ENCODE data around the gene EEF1G.
"Not testable (repeated sequence)": the region's sequence is repeated elsewhere in the genome, so short reads cannot be mapped to it uniquely, and the experiment has no call there.

EEF1G gene

GRCh38 chr11:62577046-62577714 is 3.5 kb upstream of the EEF1G start:
- Mint-ChIP-seq H3K4me1 (peaks cover 32% of the 10 kb centered on the region), H3K4me3 (no peak overlapping the region), H3K27me3 (no peaks in the 10 kb centered on the region), H3K9me3 (no peaks in the 10 kb centered on the region), H3K27ac (peak overlapping the region; percentile 59), H3K36me3 (peaks cover 42% of the 10 kb centered on the region)
- CTCF ChIA-PET, result interaction anchor here (1.0 kb wide), 1 partner anchor 16 kb away, joined by 3 read pairs; no protein-coding TSS in a partner anchor
- no peak for DNase-seq

DNA sequence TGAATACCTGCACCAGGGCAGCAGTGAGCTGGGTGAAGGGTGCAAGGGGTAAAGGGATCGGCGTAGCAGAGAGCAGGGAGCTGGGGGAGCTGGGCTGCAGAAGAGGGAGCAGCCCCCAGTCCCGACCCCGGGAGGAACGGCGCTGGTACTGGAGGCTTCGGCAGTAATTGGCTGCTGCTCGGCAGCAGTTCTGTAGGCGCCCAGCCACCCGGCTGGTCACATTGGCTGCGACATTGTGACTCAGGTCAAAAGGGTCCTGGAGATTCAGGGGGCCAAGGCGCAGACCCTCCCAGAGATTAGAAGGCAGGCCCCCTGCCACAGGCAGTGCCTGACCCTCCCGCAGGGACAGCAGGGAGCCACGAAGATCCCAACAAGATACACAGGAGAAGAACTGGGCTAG is 2.1 kb upstream of the EEF1G start:
- peak overlapping the region; percentile 86 for H3K4me3 Mint-ChIP-seq
- CTCF ChIA-PET, result interaction anchor here (1.2 kb wide), 1 partner anchor 33 kb away, joined by 3 read pairs; no protein-coding TSS in a partner anchor
- H3K27ac Mint-ChIP-seq, result no peak overlapping the region
- no peaks in the 10 kb centered on the region for H3K27me3 Mint-ChIP-seq
- H3K4me1 Mint-ChIP-seq, result peaks cover 46% of the 10 kb centered on the region
- H3K9me3 Mint-ChIP-seq, result no peaks in the 10 kb centered on the region
- DNase-seq, result no peak
- H3K36me3 Mint-ChIP-seq, result peaks cover 49% of the 10 kb centered on the region

GRCh38 chr11:62575156-62575555 is 1.5 kb upstream of the EEF1G start:
- no peak for DNase-seq
- no peaks in the 10 kb centered on the region for H3K9me3 Mint-ChIP-seq
- CTCF ChIA-PET, result interaction anchor here (1.2 to 1.9 kb wide), 3 partner anchors 17 to 106 kb away, joined by 3 to 9 read pairs (median 4); partner anchors contain the start of gene TUT1
- peaks cover 51% of the 10 kb centered on the region for H3K36me3 Mint-ChIP-seq
- no peak overlapping the region for H3K27ac Mint-ChIP-seq
- peaks cover 49% of the 10 kb centered on the region for H3K4me1 Mint-ChIP-seq
- H3K27me3 Mint-ChIP-seq, result no peaks in the 10 kb centered on the region
- H3K4me3 Mint-ChIP-seq, result peak overlapping the region; percentile 86

- peaks cover 53% of the 10 kb centered on the region for H3K4me1 Mint-ChIP-seq
- CTCF ChIA-PET, result interaction anchor here (1.1 to 1.9 kb wide), 4 partner anchors 17 to 150 kb away, joined by 4 to 9 read pairs (median 5); partner anchors contain the start of gene TUT1
Observed at GRCh38 chr11:62574363-62575071, 826 bp upstream of the EEF1G start.

GRCh38 chr11:62573006-62573591 is 592 bp downstream of the EEF1G start:
- H3K4me1 Mint-ChIP-seq, result peaks cover 58% of the 10 kb centered on the region
- no peaks in the 10 kb centered on the region for H3K9me3 Mint-ChIP-seq
- CTCF ChIA-PET, result interaction anchor here (0.8 to 4.3 kb wide), 9 partner anchors 12 to 215 kb away, joined by 3 to 16 read pairs (median 6); partner anchors contain the start of gene TUT1
- peak; percentile 44 for DNase-seq
- peak overlapping the region; percentile 84 for H3K27ac Mint-ChIP-seq
- no peaks in the 10 kb centered on the region for H3K27me3 Mint-ChIP-seq
- peaks cover 58% of the 10 kb centered on the region for H3K36me3 Mint-ChIP-seq
- H3K4me3 Mint-ChIP-seq, result peak overlapping the region; percentile 86

More at GRCh38 chr11:62574363-62575071, 826 bp upstream of the EEF1G start:
- H3K27ac Mint-ChIP-seq, result peak overlapping the region; percentile 84
- H3K4me3 Mint-ChIP-seq, result peak overlapping the region; percentile 86
- H3K36me3 Mint-ChIP-seq, result peaks cover 57% of the 10 kb centered on the region
- H3K9me3 Mint-ChIP-seq, result no peaks in the 10 kb centered on the region
- DNase-seq, result peak; percentile 39
- H3K27me3 Mint-ChIP-seq, result no peaks in the 10 kb centered on the region

DNA sequence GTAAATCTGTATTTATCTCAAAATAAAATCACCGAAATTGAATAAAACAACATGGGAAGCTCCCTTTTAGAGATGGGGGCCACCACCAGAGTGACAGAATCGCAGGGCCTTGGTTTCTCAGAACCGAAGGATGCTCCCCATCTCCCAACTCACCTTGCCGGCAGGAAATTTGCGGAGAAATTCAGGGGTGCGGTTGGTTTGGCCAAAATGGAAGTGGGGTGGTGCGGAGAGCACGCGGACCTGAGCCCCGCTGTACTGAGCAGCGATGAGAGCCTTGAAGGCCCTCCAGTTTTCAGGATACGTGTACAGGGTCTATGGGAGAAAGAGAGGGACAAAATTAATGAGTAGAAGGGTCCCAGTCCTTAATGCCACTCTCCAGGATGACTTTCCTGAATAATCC is 1.3 kb downstream of the EEF1G start:
- CTCF ChIA-PET, result interaction anchor here (0.8 to 4.3 kb wide), 6 partner anchors 12 to 216 kb away, joined by 3 to 16 read pairs (median 6); no protein-coding TSS in a partner anchor
- H3K4me3 Mint-ChIP-seq, result peak overlapping the region; percentile 86
- H3K36me3 Mint-ChIP-seq, result peaks cover 59% of the 10 kb centered on the region
- no peaks in the 10 kb centered on the region for H3K9me3 Mint-ChIP-seq
- peak overlapping the region; percentile 84 for H3K27ac Mint-ChIP-seq
- no peak for DNase-seq
- peaks cover 60% of the 10 kb centered on the region for H3K4me1 Mint-ChIP-seq
- H3K27me3 Mint-ChIP-seq, result no peaks in the 10 kb centered on the region

DNA sequence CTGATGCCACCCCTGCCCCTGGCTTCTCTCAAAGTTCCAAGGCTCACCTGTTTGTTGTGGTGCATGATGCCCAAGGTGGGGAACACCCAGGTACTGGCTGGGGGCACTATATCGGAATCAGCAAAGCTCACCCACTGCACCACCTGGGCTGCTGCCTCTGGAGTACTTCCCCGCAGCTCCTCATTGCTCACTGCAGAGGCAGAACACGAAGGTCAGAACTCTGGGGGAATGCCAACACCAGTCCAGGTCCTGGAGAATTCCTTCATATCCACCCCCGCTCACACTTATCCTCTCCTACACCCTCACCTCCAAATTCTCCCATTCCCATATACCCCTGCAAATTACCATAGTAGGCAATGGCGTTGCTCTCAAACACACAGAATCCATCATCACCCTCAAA is 2.2 kb downstream of the EEF1G start:
- peaks cover 63% of the 10 kb centered on the region for H3K4me1 Mint-ChIP-seq
- not testable (repeated sequence) for H3K9me3 Mint-ChIP-seq

GRCh38 chr11:62570903-62571302 is 2.8 kb downstream of the EEF1G start:
- CTCF ChIA-PET, result interaction anchor here (2.2 to 4.3 kb wide), 3 partner anchors 10 to 176 kb away, joined by 11 to 16 read pairs (median 12); no protein-coding TSS in a partner anchor
- H3K27me3 Mint-ChIP-seq, DNase-seq, H3K9me3 Mint-ChIP-seq: not testable (repeated sequence)
- Mint-ChIP-seq H3K4me1 (peaks cover 65% of the 10 kb centered on the region), H3K36me3 (peaks cover 65% of the 10 kb centered on the region), H3K27ac (peak overlapping the region; percentile 57), H3K4me3 (peak overlapping the region; percentile 4)

More for the DNA sequence above, 2.2 kb downstream of the EEF1G start:
- peaks cover 62% of the 10 kb centered on the region for H3K36me3 Mint-ChIP-seq
- not testable (repeated sequence) for DNase-seq, H3K27me3 Mint-ChIP-seq, H3K4me3 Mint-ChIP-seq, H3K27ac Mint-ChIP-seq
- CTCF ChIA-PET, result interaction anchor here (0.8 to 4.3 kb wide), 4 partner anchors 11 to 177 kb away, joined by 3 to 16 read pairs (median 12); no protein-coding TSS in a partner anchor

DNA sequence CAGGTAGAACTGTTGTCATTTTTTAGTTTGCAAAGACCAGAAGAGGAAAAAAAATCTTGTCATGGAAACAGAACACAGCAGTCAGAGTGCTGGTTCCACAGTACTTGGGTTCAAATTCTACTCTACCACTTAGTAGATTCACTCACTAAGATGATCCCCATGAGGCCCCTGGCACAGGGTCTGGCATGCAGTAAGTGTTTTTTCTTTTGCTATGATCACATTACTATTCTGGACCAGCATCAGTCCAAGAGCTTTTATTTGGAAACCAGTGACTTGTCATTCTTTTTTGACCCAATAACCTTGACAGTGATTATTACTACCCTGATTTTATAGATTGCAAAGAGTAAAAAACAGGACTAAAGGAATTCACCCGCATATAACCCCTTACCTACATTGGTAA is 4.1 kb downstream of the EEF1G start:
- H3K27me3 Mint-ChIP-seq, result no peaks in the 10 kb centered on the region
- no peaks in the 10 kb centered on the region for H3K9me3 Mint-ChIP-seq
- no peak overlapping the region for H3K27ac Mint-ChIP-seq
- H3K36me3 Mint-ChIP-seq, result peaks cover 65% of the 10 kb centered on the region
- DNase-seq, result no peak
- CTCF ChIA-PET, result interaction anchor here (0.9 to 4.3 kb wide), 3 partner anchors 9 to 175 kb away, joined by 3 to 16 read pairs (median 11); no protein-coding TSS in a partner anchor
- no peak overlapping the region for H3K4me3 Mint-ChIP-seq
- peaks cover 56% of the 10 kb centered on the region for H3K4me1 Mint-ChIP-seq

GRCh38 chr11:62567018-62567633 is 6.6 kb downstream of the EEF1G start:
- no peak overlapping the region for H3K27ac Mint-ChIP-seq
- H3K9me3 Mint-ChIP-seq, result no peaks in the 10 kb centered on the region
- peaks cover 57% of the 10 kb centered on the region for H3K36me3 Mint-ChIP-seq
- no peak overlapping the region for H3K4me3 Mint-ChIP-seq
- H3K27me3 Mint-ChIP-seq, result no peaks in the 10 kb centered on the region
- H3K4me1 Mint-ChIP-seq, result peaks cover 48% of the 10 kb centered on the region
- CTCF ChIA-PET, result interaction anchor here (0.9 to 3.3 kb wide), 4 partner anchors 24 to 144 kb away, joined by 3 to 12 read pairs (median 4); no protein-coding TSS in a partner anchor
- no peak for DNase-seq

- H3K27ac Mint-ChIP-seq, result peak overlapping the region; percentile 8
- no peak overlapping the region for H3K4me3 Mint-ChIP-seq
- CTCF ChIA-PET, result interaction anchor here (0.9 to 3.3 kb wide), 4 partner anchors 9 to 172 kb away, joined by 4 to 12 read pairs (median 4); no protein-coding TSS in a partner anchor
- H3K4me1 Mint-ChIP-seq, result peaks cover 43% of the 10 kb centered on the region
- no peaks in the 10 kb centered on the region for H3K27me3 Mint-ChIP-seq
- DNase-seq, result no peak
- no peaks in the 10 kb centered on the region for H3K9me3 Mint-ChIP-seq
- H3K36me3 Mint-ChIP-seq, result peaks cover 54% of the 10 kb centered on the region
Observed at GRCh38 chr11:62566247-62566646, 7.4 kb downstream of the EEF1G start.

GRCh38 chr11:62565100-62565802 is 8.4 kb downstream of the EEF1G start:
- Mint-ChIP-seq H3K4me1 (peaks cover 44% of the 10 kb centered on the region), H3K27me3 (no peaks in the 10 kb centered on the region), H3K9me3 (no peaks in the 10 kb centered on the region), H3K27ac (no peak overlapping the region), H3K36me3 (peaks cover 54% of the 10 kb centered on the region), H3K4me3 (no peak overlapping the region)
- no peak for DNase-seq
- CTCF ChIA-PET, result interaction anchor here (0.7 to 3.3 kb wide), 6 partner anchors 8 to 171 kb away, joined by 3 to 12 read pairs (median 4); no protein-coding TSS in a partner anchor
